ENCODE data around the gene PLEKHG7. TPM values are rescaled to one million over a fixed set of nuclear protein-coding genes. Genes with fewer than 3 reads are reported as not detected.

PLEKHG7 gene
- total and polyA plus RNA-seq, 2 donors (not counting 1 experiment from before 2014, with no cell fraction given): 7.5 to 23.2 TPM

GRCh38 chr12:92661269-92661668 lies 41.5 kb upstream of the PLEKHG7 start:
- H3K9me3 ChIP-seq (ENCODE audit: control extremely low read depth in 1 of 3, control insufficient read depth in 2 of 3, insufficient read depth in 1 of 3, low read length in 2 of 3): no peaks in the 10 kb centered on the region
- H2AFZ ChIP-seq (ENCODE audit: insufficient read depth, low read depth, low read length, poor library complexity, severe bottlenecking): no peak overlapping the region
- H3K4me3 Mint-ChIP-seq: no peak overlapping the region
- H3K79me2 ChIP-seq (ENCODE audit: control insufficient read depth, insufficient read depth, low read length): no peaks in the 10 kb centered on the region
- H3K4me2 ChIP-seq (replicated peaks; ENCODE audit: low read depth, low read length, poor library complexity, severe bottlenecking): no peak overlapping the region
- no peak overlapping the region for H3K27ac ChIP-seq (ENCODE audit: low read length in 2 of 2)
- no peaks in the 10 kb centered on the region for H3K36me3 ChIP-seq (replicated peaks in 1 of 2; ENCODE audit: control extremely low read depth in 1 of 2, control insufficient read depth in 1 of 2, extremely low read depth in 1 of 2, insufficient read depth in 2 of 2, low read length in 1 of 2)
- H3K27me3 Mint-ChIP-seq: no peaks in the 10 kb centered on the region
- no peaks in the 10 kb centered on the region for H3K4me1 ChIP-seq (ENCODE audit: control insufficient read depth in 2 of 2, insufficient read depth in 2 of 2, low read length in 2 of 2)
- intact Hi-C loops (cut with micrococcal nuclease): no loop called here
- no peak overlapping the region for H3K4me3 ChIP-seq (ENCODE audit: control extremely low read depth in 1 of 5, extremely low read depth in 1 of 5, insufficient read depth in 1 of 5, low read depth in 2 of 5, low read length in 4 of 5)
- no peak for DNase-seq
- H3K27ac Mint-ChIP-seq: no peak overlapping the region
- no peaks in the 10 kb centered on the region for H3K4me1 Mint-ChIP-seq
- 100% methylated on average over 2 of the region's 6 CpGs for WGBS (ENCODE audit: insufficient coverage)
- no peak overlapping the region for H3K9ac ChIP-seq (ENCODE audit: low read length)
- ChIA-PET CTCF (no interaction called here), POLR2A (no interaction called here)
- peaks cover 2% of the 10 kb centered on the region for H3K9me3 Mint-ChIP-seq (ENCODE audit: insufficient read depth)
- TF ChIP-seq EZH2 (IDR thresholded peaks at IDR 0.05; ENCODE audit: borderline replicate concordance, insufficient read depth, low read depth, low read length, poor library complexity, severe bottlenecking) (no peak), CTCF (IDR thresholded peaks at IDR 0.05) (no peak)
- no peaks in the 10 kb centered on the region for H4K20me1 ChIP-seq (ENCODE audit: control insufficient read depth, insufficient read depth, low read length, poor library complexity, severe bottlenecking)
- no peak for ATAC-seq (ENCODE audit: low read depth)
- H3K27me3 ChIP-seq (replicated peaks in 1 of 4; ENCODE audit: control extremely low read depth in 1 of 4, control insufficient read depth in 3 of 4, insufficient read depth in 4 of 4, low read length in 3 of 4): no peaks in the 10 kb centered on the region

GRCh38 chr12:92665496-92665895 lies 37.3 kb upstream of the PLEKHG7 start:
- ATAC-seq (ENCODE audit: low read depth): no peak
- H3K27me3 Mint-ChIP-seq: no peaks in the 10 kb centered on the region
- no peak overlapping the region for H3K9ac ChIP-seq (ENCODE audit: low read length)
- WGBS (ENCODE audit: insufficient coverage): no CpG with 5 or more reads among the region's 2 CpGs
- H3K4me1 Mint-ChIP-seq: peaks cover under 1% of the 10 kb centered on the region
- ChIA-PET CTCF (no interaction called here), POLR2A (no interaction called here)
- H3K4me2 ChIP-seq (replicated peaks; ENCODE audit: low read depth, low read length, poor library complexity, severe bottlenecking): no peak overlapping the region
- intact Hi-C loops (cut with micrococcal nuclease): no loop called here
- no peak for DNase-seq
- no peak for TF ChIP-seq EZH2 (IDR thresholded peaks at IDR 0.05; ENCODE audit: borderline replicate concordance, insufficient read depth, low read depth, low read length, poor library complexity, severe bottlenecking)
- TF ChIP-seq CTCF (IDR thresholded peaks at IDR 0.05): no peak
- H3K4me3 Mint-ChIP-seq: no peak overlapping the region
- H3K36me3 ChIP-seq (replicated peaks in 1 of 2; ENCODE audit: control extremely low read depth in 1 of 2, control insufficient read depth in 1 of 2, extremely low read depth in 1 of 2, insufficient read depth in 2 of 2, low read length in 1 of 2): no peaks in the 10 kb centered on the region
- H3K27ac ChIP-seq (ENCODE audit: low read length in 2 of 2): no peak overlapping the region
- H3K9me3 Mint-ChIP-seq (ENCODE audit: insufficient read depth): peaks cover 2% of the 10 kb centered on the region
- H3K79me2 ChIP-seq (ENCODE audit: control insufficient read depth, insufficient read depth, low read length): no peaks in the 10 kb centered on the region
- no peak overlapping the region for H3K4me3 ChIP-seq (ENCODE audit: control extremely low read depth in 1 of 5, extremely low read depth in 1 of 5, insufficient read depth in 1 of 5, low read depth in 2 of 5, low read length in 4 of 5)
- no peaks in the 10 kb centered on the region for H3K27me3 ChIP-seq (replicated peaks in 1 of 4; ENCODE audit: control extremely low read depth in 1 of 4, control insufficient read depth in 3 of 4, insufficient read depth in 4 of 4, low read length in 3 of 4)
- H3K27ac Mint-ChIP-seq: no peak overlapping the region
- H3K9me3 ChIP-seq (ENCODE audit: control extremely low read depth in 1 of 3, control insufficient read depth in 2 of 3, insufficient read depth in 1 of 3, low read length in 2 of 3): no peaks in the 10 kb centered on the region
- no peak overlapping the region for H2AFZ ChIP-seq (ENCODE audit: insufficient read depth, low read depth, low read length, poor library complexity, severe bottlenecking)
- H3K4me1 ChIP-seq (ENCODE audit: control insufficient read depth in 2 of 2, insufficient read depth in 2 of 2, low read length in 2 of 2): peaks cover 0 to under 1% of the 10 kb centered on the region in 2 donors
- no peaks in the 10 kb centered on the region for H4K20me1 ChIP-seq (ENCODE audit: control insufficient read depth, insufficient read depth, low read length, poor library complexity, severe bottlenecking)

Measured in B cell (primary cell).